ENCODE measurements around the gene RIN2.

DNA sequence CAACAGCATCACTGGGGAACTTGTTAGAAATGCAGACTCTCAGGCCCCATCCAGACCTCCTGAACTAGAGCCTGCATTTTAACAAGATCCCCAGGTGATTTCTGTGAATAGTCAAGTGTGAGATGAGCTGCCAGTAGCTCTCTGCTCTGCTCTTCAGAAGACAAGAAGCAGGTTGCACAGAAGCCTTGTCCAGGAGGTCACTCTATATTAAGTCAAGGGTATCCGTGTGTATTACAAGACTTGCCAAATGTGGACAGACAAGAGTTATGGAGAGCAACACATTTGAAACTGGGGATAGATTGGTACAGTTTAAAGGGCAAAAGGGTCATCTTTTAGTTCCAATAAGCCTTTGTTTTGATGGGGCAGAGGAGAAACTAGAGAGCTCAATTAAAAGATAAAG is 23.2 kb upstream of the RIN2 start:
- TF ChIP-seq CTCF (IDR thresholded peaks at IDR 0.05) (no peak), POLR2A (IDR thresholded peaks at IDR 0.05) (no peak)

Data from Peyer's patch (tissue), 4 donors.